NCI-H526 (cell line): ENCODE results near the gene GRPEL1.

Experiments used
- DNase-seq, 2 experiments: peaks; one replicate each; lab custom pipeline; 2025; lab: John Stamatoyannopoulos, UW

Gene GRPEL1

DNA sequence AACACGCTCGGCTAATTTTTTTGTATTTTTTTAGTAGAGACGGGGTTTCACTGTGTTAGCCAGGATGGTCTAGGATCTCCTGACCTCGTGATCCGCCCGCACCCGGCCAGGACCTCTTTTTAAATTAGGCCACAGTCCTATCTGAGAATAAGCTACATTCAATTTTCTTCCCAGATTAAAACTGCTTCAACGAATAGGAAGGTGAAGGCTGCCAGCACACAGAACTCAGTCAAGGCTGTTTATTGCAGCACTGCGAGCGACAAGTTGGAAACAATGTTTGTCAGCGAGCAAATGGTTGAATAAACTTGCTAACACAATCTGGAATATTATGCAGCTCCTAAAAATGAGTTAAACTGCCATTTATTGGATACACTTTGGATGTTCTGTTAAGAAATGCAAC lies 1.9 kb downstream of the GRPEL1 start:
- no peak for DNase-seq

DNA sequence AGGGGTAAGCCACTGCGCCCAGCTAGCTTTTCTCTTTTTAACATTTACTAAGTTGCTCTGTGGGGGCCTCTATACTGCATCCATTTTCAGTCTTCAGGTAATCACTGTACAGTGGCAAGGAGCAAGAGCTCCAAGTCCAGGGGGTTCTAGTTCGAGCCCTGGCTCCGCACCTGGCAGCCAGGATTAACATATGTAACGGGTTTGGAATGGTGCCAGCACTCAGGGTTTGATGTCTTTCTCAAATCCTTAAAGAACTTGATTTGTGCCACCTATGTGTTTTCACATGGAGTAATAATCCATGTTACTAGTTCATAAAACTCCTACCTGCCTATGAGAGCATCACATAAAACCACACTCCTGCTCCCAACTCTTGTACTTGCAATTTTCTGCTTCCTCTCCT lies 4.5 kb downstream of the GRPEL1 start:
- no peak for DNase-seq

DNA sequence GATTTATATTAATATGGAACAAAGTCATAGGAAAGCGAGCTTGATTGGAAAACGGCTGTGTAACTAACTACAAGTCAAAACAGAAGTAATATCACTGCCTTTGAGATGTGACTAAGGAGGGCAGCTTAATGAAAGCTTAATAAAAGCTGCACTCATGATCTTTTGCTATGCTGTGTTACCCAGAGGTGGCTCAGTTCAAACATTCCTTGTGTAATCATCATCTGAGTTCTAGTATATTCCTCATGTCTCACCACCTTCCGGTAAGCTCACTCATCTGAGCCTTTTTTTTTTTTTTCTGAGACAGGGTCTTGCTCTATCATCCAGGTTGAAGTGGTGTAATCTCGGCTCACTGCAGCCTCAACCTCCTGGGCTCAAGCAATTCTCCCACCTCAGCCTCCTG lies 5.0 kb downstream of the GRPEL1 start:
- DNase-seq, result no peak

DNA sequence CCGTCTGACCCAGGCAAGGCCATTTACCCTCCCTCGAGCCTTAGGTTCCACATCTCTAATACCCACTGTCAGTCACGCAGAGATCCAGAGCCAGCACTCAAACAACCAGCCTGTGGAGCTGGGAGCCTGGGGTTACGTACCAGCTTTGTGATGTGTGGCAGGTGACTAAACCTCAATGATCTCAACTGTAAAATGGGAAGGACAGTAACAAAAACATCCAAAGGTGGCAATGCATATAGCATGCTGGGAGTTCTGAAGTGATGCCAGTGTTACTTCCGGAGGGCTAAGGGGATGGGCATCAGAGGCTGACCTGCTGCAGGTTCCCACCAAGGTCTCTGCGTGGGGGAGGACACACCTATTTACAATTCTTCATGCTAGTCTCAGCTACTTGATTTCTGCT lies 6.0 kb downstream of the GRPEL1 start:
- DNase-seq, result no peak

DNA sequence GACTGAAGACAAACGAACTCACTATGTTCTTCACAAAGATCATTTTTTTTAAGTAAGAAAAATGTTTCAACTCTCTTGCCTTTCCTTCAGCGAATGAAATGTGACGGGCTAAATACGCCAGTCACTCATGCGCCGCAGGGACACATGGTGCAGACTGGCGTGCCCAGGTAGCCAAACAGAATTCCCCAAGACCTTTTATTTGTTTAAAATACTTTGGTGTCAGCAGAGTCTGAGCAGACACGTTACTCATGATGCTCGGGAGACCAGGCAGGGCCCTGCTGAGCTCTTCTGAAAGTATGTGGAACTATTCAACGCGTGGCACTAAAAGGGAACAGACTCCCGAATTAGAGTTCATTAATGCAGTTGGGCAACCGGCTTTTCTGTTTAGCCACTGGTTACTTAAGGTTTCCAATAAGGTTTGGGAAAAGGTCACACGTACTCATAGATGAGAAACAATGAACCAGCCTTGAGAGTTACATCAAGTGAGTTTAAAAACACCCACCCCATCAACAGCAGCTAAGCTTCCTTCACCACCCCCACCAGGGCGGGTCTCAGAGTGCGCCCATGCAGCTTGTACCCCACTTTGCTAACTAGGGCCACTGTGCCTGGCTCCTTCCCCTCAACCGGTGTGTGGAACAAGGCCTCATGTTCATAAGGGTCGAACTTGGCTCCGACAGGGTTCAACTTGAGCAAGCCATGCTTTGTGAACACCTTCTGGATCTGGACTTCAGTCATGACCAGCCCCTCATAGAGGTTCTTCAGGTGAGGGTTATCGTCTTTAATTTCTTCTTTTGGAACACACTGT lies 7.3 kb downstream of the GRPEL1 start:
- DNase-seq, result no peak

DNA sequence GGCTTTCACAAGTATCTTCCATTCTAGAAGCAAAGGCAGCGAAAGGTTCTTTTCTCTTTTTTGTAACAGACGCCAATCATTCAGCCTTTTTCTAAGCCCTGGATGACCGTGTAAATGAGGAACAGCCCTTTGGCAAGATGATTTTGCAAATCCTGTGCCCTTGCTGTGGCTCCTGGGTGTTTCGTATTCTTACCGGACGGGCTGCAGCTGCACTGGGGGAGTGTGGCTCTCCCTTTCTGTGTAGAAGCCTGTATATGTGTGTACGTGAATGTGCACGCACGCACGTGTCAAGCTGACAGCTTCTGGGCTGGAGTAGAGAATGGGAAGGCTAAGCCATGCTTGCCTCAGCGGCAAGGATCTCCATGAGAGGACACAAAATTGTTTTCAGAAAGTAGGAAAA lies 8.2 kb downstream of the GRPEL1 start:
- no peak for DNase-seq

DNA sequence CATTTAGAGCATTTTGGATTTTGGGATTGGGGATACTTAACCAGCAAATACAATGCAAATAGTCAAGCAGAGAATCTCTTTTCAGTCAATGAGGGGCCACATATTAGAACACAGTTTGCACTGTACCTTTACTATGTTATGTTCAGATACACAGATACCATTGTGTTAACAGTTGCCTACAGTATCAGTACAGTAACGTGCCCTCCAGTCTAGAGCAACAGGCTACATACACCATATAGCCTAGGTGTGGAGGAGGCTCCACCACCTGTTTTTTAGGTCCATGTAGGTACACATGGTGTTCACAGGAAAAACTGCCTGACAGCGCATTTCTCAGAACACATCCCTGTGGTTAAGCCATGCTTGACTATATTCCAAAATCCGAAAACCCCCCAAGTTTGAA lies 9.1 kb downstream of the GRPEL1 start:
- no peak for DNase-seq

DNA sequence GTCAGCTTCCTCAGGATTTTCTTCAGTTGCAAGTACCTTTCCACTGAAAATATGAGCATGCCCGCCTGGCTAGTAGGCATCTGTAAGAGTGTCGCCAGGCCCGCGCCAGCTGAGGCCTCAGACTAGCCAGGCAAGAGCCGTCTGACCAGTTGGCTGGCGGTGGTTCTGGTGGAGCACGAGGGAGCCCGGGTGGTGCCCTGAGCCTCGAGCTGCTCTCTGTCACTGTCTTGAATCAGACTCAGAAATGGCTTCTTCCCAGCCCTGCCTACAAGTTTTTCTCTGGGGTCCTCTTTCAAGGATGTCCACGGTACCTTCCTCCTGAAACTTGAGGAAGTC lies 11.9 kb downstream of the GRPEL1 start:
- DNase-seq, result no peak

DNA sequence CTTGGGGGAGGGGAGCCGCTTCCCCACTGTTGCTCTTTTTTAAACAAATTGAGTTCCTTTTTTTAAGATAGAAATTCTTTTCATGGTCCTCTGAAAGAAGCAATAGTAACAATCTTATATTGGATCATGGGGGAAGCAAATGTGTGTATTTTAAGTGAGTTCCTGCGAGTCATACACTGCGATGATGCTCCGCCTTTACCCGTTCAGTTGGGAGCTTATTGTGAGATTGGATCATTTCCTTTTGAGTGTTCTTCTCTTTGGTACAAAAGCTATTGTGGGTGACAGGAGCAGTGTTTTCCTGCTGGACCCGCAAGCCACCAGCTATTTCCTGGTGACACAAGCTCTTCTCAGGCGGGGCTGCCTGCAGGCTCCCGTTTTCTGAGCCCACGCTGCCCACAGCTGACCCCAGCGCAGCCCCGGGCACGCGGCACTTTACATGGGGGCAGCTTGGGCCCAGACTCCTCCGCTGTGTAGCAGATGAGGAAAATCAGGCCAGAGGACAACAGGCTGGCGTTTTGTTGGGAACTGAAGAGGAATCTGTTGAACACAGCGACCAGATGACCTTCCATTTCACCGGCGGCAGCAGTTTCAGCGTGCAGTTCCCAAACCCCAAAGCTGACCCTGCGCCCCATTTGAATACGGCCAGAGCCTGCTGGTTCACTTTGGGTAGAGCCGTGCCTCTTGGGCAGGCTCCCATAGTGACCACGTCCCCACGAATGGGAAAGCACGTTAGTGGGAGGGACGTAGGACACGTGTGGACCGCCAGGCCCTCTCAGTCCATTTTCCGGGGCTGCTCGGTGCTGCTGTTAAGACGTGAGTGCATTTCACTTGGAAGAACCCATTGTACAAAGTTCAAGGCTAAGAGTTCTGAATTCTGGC lies 12.5 kb downstream of the GRPEL1 start:
- DNase-seq, result no peak

DNA sequence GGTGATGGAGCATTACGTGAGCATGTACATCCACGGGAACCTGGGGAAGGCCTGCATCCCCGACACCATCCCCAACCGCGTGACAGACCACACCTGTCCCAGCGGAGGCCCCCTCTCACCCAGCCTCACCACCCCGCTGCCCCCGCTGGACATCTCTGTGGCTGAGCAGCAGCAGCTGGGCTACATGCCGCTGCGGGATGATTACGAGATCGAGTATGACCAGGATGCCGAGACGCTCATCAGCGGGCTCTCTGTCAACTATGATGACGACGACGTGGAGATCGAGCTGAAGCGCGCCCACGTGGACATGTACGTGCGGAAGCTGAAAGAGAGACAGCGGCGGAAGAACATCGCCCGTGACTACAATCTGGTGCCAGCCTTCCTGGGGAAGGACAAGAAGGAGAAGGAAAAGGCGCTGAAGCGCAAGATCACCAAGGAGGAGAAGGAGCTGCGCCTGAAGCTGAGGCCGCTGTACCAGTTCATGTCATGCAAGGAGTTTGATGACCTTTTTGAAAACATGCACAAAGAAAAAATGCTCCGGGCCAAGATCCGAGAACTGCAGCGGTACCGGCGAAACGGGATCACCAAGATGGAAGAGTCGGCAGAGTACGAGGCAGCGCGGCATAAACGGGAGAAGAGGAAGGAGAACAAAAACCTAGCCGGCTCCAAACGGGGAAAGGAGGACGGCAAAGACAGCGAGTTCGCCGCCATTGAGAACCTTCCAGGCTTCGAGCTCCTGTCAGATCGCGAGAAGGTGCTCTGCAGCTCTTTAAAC lies 13.6 kb downstream of the GRPEL1 start:
- no peak for DNase-seq

DNA sequence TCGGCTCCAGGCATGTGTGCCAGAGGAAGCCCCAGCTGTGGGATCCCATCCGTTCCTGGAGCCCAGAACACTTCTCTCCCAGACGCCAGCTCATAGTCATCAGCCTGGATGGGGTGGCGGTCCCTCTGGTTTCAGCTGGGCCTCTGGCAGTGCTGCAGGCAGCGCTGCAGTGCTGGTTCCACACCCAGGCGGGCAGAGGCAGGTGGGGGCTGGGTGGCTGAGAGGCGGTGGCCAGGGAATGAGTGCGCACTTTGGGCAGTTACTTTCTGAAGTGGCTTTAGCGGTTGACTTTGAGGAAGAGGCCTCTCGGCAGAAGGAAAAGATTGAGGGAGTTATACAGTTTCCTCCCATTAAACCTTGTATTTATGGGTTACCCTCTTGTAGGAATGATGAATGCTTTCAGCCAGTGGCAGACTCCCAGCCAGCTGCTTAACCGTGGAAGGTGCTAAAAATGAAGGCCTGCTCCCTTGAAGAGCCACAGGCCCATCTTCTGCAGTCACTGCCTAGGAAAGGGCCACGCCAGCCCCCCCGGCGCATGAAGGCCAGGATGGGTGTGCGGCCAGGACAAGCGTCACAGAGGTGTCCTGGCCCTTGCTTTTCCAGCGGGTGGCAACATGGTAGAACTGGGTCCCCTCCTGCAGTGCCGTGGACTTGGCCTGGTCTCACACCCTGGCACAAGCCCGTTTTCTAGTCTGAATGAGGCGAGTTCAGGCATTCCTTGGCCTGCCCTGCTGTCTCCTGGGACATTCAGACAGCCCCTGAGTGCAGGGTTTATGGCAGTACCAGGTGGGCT lies 14.7 kb downstream of the GRPEL1 start:
- no peak for DNase-seq

DNA sequence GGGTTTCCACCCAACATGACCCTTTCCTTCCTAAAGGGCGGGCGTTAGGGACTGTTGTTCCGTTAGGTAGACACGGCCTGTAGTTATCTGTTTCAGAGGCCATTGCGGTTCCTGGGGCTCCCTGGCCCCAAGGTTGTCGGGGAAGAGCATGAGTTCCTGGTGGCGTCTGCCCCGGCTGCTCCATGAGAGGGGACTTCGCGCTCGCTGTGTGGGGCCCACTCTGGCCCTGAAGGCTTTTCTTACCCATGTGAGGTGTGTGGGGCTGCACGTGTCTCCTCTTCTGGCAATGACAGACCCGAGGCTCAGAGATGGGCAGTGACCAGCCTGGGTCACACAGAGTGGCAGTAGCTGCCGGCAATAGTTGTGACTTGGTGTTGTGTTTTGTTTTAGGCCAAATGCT lies 15.6 kb downstream of the GRPEL1 start:
- DNase-seq, result no peak

DNA sequence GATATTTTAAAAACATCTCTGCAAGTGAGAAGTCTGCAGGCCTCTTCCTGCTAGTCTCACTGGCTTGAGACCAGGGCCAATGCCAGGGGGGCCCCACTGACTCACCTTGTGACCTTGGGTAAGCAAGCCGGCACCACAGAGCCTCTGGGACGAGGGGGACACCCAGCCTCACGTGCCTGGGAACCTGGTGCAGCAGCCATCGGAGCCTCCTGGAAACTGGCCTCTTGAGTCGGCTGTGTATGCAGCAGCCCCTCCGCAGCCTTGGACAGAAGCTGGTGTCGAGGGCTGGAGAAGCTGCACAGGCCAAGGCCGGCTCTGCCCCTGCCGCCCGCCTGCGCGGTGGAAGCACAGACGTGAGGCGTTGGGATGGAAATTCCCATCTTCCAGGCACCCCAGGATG lies 16.0 kb downstream of the GRPEL1 start:
- DNase-seq, result no peak

DNA sequence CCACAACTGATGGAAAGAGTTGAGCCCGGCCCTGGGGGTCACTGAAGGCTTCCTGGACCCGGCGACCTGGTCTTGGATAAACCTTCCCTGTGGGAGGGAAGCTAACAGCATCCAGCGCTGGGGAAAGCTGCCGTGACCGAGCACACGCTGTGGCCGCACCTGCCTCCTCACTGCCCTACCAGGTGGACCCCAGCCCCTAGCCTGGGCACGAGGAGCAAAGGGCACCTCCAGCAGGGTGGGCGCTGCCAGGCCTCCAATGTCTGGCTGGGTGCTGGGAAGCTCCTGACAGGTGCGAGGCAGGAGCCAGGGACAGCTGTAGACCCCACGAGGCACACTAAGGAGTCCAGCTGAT lies 16.7 kb downstream of the GRPEL1 start:
- no peak for DNase-seq

DNA sequence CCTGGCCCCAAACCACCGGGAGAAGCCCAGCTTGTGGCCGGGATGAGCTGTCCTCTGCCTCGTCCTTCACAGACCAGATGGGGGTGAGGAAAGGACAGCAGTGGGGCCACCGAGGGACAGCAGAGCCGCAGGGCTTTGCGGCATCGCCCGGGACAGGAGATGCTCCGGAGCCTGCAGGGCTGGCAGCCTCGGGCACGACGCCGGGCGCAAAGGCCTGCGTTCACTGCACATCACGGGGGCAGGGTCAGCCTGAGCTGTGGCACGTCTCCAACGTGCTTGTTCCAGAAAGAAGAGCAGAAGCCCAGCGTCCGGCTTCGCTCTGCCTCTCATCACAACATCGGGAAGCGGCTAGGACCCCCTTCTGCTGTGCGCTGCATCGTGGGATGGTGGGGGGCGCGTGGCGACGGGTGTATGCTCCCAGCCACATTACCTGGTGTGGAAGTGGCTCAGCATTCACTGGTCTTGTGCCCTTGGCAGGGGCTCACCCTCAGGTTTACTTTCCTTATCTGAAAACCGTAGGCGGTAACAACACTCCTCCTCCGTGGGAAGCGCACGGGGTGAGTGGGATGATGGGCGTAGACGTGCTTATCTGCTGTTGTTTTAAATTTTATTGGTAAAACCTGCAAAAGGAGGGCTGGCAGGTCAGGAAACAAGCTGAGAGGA lies 17.3 kb downstream of the GRPEL1 start:
- no peak for DNase-seq

DNA sequence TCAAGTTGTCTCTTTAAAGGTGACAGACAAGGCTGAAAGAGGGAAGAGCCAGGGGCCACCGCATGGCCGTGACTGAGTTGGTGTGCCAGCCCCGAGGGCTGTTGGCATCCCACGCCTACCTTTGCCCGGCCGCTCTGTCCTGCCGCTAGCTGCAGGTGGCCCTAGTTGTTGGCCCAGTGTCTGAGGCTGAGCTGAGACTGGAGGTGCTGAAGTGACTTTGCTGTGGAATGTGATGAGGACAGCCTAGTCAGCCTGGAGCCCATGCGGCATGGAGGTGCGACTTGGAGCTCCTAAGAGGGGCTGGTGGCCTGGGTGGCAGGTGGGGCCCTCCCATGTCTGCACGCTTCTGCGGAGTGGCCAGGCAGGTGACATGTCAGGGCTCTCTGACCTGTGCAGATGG lies 18.1 kb downstream of the GRPEL1 start:
- DNase-seq, result no peak

DNA sequence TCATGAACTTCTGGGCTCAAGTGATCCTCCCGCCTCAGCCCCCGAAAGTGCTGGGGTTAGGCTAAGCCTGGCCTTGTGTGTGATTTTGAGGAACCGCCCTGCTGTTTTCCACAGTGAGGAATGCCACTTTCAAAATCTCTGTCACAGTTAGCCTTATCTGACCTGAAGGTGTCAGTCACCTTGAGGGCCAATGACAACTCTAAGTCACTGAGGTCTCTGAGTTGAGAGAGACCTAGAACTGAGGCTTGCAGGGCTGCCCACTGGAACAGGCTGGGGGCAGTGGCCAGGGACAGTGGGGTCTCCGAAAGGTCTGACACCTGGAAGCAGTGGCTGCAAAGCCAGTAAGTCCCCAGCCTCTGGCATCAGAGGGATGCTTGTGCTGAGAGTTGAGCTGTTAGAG lies 18.6 kb downstream of the GRPEL1 start:
- DNase-seq, result no peak

DNA sequence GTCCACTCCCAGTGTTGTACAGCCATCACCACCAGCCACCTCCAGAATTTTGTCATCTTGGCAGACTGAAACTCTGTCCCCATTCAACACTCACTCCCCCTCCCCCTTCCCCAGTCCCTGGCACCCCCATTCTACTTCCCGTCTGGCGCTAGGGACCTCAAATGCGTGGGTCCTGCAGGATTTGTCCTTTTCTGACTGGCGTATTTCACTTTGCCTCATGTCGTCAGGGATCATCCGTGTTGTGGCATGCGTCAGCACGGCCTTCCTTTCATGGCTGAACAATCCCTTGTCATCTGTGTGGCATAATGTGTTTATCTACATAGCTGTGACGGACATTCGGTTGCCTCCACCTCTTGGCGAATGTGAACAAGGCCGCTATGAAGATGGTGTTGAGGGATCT lies 19.2 kb downstream of the GRPEL1 start:
- no peak for DNase-seq

DNA sequence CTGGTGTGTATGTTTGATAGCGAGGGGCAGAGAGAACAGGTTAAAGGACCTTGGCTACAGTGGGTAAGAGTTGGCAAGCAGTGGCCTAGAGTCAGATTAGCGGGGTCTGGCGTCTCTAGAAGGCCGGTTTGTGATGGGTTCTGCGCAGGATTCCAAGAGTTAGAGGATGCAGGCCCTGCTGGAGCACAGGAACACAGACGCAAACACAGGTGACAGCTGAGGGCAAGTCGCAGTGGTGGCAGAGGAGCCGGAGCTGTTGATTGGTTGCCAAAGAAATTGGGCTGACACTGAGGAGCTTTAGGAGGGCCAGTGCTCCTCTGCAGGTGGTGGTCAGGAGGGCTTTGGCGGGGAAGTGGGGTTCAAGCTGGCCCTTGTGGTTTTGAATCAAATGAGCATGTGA lies 20.9 kb downstream of the GRPEL1 start:
- no peak for DNase-seq

DNA sequence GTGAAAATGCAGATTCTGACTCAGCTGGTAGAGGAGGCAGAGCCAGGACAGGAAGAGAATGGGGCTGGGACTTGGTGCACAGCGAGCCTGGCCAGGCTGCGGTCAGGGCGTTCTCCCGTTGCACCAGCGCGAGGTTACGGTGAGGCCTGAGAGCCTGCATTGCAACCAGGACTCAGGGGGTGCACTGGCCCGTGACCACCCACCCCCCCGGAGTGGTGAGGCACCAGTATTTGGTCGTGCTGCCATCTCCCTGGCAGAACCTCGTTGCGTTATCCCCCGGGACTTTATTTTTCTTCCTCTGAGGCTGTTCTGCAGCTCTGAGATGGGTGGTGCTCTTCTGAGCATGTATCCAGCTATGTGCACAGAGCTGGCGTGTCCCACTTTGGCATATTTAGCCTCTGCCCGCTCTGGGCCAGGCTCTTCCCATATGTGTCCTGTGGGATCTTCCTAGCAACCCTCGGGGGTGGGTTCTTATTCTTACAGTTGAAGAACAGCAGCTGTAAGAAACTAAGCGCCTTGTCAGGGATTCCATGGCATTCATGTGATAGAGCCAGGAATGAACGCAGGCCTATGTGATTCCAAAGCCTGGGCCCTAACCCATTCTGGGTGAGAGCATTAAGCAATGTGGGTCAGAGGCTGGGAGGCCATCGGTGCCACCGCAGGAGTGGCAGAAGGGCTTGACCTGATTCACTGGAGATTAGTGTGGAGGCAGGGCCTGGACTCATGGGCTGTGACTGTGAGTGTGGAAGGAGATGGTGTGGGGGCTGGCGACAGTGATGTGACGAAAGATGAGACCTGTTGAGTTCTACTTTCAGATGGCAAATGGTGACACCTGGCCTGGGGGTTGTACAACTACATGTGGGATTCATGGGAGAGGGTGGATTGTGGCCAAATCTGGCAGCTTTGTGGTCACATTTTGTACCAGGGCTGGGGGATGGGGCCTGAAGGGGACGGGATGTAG lies 21.6 kb downstream of the GRPEL1 start:
- no peak for DNase-seq
